NOMO-1 treated with dmso at 0.1 percent for 144 hours (cell line): Measurements from ENCODE around the gene DDX10.

Source experiments
- DNase-seq: peaks from one replicate; lab custom pipeline; 2025; ENCODE audit not compliant: unreplicated experiment; lab: John Stamatoyannopoulos, UW

The DDX10 gene

DNA sequence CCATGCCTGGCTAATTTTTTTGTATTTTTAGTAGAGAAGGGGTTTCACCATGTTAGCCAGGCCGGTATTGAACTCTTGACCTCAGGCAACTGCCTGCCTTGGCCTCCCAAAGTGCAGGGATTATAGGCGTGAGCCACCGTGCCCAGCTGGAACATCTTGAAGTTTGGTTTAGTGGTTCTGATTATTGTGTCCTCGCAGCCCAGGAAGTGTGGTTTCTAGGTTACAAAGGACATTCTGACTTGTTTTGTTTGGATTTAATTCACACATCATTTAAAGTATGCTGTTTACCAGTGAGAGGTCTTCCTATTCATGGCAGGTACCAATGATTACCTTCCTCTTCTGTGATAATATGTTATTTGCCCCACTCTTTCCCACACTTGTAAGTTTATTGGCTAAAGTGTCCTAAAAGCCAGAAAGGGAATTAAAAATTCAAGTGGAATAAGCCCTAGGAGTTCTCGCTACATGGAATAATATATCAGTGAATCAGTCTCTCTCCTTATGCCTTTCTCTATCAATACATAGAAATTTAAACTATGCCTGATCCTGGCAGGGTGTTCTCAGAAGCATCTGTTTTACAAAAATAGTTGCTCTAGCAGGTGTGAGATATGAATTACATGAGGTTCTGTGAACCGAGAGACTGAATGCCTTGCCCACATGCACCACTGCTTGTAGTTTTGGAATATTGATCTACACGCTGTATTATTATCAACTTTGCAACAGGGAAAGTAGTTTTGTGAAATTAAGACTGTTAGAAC is 263.1 kb downstream of the DDX10 start:
- DNase-seq = no peak

DNA sequence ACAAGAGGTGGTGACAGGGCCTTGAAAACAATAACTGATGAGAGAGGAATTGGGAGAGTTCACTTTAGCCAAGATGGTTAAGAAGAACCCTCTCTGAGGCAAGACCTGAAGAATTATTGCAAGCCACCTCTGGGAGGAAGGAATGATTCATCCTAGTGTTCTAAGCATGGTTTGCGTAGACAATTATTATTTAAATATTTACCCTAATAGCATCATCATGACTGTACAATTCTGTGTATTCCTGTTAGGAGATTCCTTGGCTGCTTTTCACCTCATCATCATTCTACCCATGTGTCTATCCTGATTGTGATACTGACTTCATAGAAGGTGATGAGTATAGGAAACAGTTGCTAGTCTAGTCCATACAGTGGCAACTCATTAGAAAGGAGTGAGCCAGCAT is 264.4 kb downstream of the DDX10 start:
- DNase-seq = no peak

DNA sequence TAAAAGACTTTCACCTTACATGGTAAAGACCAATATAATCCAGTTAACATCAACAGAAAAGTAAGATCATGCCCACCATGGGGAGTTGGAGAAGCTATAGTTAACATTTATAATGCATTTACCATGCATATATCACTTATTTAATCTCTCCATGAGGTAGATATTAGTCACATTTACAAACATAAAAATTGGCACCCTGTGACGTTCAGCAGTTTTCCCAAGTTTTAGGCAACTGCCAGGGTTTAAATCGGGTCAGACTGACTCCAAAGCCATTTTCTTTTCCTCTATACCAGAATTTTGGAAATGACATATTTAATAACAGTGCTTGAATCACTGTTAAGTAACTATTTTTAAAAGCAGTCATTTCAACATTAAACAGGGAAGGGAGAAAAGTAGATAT is 266.3 kb downstream of the DDX10 start:
- DNase-seq = no peak

DNA sequence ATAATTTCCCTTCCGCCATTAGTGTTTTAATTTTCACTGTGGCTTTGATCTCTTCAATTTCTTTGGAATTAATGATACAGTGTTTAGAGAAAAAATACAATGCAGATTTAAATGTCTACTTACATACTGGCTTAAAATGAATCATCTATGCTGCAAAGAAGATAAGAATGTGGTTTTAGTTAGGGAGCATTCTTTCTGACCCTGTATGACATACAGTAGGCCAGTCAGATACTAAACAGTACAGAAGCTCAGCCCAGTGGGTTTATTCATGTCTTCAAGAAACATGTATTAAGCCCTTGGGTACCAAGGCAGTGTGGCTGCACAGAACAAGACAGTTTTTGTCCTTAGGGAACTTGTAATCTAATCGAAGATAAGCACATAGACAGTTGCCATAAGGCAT is 268.8 kb downstream of the DDX10 start:
- DNase-seq = no peak

DNA sequence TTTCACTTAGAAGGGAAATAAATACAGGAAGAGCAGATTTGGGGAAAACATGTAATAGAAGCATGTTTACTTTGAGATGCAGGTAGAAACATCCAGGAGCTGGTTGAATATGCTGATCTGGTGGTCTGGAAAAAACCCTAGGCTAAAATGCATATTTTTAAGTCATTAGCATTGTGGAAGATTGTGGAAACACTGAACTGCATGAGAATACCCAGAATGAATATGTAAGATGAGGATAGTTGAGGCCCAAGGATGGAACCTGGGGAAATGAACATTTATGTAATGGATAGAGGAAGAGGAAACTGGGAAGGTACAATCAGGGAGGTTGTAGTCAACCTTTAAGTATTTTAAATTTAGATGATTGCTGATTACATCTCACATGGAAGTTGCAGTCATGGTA is 269.4 kb downstream of the DDX10 start:
- no peak for DNase-seq

DNA sequence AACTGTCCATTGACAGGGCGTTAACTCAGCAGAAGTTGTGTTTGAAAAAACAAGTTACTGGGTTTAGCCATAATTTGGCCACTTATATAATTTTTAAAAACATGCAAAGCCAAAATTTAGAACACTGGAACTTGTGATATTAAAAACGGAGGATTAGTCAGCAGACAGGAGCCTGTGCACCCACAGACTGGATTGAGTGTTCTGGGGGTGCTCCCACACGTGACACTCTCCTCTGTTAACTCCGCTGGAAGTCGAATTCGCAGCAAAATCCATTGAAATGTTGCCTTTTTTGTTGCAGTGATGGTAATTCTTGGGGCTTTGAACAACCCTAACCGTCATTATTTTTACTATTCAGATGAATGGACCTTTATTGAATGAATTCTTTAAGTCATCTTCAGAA is 269.8 kb downstream of the DDX10 start:
- DNase-seq = no peak

DNA sequence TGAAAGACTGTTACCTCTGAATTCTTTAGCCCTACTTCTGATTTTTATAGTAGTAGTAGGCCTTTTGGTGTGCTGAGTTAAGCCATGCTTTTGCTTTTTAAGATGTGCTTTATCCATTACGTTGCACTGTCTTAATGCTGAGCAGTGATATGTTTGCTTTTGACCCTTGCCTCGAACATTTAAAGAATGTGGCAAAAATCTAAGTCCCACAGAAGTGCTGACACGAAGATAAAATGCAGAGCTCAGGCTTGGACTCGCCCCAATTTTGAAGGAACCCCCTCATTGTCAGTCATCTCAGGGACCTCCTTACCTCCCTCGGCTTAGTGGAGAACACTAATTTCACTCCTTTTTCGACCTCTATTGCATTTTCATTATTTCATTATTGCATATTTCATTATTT is 272.9 kb downstream of the DDX10 start:
- no peak for DNase-seq

DNA sequence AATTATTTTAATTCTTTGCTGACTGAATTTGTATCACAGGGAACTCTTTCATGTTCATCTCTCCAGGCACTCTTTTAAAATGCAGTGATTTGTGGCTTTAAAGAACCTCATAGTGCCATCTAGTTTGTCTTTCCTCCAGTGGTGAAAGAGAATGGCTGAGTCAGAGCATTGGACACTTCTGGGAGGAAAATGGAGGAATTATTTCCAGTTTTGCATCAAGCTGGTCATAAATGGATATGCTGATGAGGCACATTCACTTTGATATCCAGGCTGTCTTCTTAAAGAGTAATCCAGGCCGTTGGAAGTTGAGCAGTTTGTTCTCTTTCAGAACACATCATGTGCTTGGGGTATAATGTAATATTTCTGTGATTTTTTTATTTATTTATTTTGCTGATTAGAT is 273.7 kb downstream of the DDX10 start:
- DNase-seq = no peak

DNA sequence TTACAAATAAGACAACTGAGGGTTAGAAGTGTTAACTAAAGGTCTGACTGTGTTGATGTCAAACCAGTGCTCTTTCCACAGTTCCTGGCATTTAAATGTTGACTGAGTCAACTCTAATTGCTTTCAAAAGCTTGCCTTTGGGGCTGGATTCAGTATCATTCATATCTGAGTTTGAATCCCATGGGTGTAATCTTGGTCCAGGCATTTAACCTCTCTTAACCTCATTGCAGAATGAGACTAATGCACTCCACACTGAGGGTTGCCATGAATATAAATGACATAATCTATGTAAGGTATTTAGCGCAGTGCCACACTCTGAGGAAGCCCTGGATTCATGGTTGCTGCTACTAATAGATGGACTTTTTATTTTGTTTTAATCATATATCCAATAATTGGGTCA is 274.3 kb downstream of the DDX10 start:
- no peak for DNase-seq

DNA sequence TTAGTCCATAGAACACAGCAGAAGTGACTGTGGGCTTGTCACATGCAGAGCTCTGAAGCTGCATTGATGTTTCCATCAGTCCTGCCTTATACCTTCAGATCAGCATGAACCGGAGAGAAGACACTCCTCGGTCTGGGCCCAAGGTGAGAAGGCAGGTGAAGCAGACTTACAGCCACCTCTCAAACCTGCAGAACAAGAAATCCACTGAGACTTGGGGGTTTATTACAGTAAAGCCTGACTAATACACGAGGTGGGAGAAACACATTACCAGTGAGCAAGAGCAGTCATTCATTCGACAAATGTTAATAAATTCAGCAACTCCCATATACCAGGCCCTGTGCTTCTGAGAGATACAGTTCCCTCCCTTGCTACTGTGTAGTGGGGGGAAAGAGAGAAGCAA is 279.0 kb downstream of the DDX10 start:
- no peak for DNase-seq

DNA sequence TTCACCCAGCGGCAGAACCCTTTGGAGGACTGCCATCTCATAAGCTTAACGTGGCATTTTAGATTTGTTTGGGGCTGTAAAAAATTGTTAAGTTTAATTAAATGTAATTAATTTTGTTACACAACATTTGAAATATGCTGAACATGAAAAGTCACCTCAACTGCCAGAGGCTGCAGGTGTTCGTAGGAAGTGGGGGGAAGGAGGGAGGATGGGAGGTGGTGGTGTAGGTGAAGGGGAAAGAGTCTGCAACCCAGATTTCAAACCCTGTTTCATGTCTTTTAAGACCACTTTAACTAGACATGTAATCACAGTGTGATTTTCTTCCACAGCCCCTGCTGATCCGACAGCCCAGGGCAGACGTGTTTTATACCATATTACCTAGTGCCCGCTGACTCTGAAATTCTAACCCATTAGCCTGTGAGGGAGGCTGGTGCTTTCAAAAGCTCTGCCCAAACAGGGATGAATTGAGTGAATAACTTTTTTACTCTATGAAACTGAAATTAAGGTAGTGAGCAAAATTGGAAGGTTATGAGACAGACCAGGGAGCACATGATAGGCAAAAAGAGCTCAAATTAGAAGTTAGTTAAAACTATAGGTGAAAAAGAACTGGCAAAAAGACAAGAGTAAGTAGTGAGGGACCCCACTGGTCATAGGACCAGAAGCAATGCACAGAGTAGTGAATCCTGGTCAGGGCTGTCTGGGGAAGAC is 279.8 kb downstream of the DDX10 start:
- DNase-seq = no peak

DNA sequence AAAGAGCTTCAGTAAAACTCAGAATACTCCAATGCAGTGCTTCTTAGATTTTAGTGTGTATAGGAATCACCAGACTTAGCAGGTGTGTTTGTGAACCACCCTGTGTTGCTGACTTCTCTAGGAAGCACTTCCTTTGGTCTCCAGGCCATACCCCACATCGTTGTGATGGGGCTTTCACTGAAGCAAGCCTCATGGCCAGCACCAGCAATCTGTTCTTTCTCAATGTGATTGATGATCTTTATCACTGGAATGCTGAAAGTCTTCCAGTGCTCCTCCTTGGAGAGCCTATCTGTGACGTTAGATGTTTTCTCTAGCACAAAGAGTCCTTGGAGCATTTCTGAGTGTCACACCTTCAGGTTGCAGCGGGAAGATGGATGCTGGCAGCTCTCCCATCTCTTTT is 280.5 kb downstream of the DDX10 start:
- DNase-seq = no peak

DNA sequence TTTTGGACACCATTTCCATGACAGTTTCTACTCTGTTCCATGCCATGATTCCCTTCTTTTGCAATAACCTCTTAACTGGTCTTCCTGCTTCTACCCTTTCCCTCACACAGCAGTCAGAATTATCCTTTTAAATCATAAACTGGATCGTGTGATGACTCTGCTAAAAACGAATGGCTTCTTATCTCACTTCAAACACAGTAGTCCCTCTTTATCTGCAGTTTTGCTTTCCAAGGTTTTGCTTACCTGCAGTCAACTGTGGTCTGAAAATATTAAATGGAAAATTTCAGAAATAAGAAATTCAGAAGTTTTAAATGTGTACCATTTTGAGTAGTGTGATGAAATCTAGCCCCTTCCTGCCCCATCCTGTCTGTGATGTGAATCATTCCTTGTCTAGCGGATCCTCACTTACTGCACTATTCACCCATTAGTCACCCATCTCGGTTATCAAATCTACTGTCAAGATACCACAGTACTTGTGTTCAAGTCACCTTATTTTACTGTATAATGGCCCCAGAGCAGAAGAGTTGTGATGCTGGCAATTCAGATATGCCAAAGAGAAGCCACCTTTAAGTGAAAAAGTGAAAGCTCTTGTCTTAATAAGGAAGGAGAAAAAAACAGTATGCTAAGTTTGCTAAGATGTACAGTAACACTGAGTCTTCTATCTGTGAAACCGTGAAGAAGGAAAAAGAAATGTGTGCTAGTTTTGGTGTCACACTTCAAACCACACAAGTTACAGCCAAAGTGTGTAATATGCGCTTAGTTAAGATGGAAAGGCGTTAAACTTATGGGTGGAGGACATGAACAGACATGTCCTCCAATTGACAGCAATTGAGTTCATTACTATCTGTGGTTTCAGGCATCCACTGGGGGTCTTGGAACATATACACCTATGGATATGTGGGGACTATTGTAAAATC is 283.0 kb downstream of the DDX10 start:
- no peak for DNase-seq

DNA sequence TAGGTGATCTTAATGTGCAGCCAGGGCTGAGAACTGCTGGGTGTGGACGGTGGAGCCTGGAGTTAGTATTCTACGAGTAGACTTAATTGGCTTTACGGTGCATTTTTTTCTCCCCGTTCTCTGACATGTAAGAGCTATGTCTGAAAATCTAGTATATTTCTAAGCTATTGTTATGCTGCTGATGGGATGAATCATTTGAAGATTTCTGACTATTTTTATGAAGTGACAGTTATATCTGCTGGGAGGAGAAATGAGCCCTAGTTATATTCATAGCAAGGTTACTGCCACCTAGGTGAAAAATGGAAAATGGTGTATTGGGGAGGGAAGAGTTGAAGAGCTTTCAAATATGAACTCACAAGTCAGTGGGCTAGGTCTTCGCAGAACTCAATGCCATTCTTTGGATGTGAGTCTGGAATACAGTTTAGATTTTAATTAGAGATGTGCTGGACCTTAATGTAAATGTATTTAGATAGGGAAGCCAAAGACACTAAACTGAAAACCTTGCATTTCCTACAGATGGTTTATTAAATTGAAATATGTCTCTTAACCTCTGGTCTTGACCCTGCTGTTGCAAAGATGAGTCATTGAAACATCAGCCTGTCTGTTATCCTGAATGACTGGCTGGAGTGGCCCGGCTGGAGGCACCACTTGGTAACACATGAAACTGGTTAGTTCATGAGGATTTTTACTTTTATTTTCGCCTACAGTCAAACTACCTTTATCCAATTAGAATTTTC is 293.7 kb downstream of the DDX10 start:
- no peak for DNase-seq

DNA sequence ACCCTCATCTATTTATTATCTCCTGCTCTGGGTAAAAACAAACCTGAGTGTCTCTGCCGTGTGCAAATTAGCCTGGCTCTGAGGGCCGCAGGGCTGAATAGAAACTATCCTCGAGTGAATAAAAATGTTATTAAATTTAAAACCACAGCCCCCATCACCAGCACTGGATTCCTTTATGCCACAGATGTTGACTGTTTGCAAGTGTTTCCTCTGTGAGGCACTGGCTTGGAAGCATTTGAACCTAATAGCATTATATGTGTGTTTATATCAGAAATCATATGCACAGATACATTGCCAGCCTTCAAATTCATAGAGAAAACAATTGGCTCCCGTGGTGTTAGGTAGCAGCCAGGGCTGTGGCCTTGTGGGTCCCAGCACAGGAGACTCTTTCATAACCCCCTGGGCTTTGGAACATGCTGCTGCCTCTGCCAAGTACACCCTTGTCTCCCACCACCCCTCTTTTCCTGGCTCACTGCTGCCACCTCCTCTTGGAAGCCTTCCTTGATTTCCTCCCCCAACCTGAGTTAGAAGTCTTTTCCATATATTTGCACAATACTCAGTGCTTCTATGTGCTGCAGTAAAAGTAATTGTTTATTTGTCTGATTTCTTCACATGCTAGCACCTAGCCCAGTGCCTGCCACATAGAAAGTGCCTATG is 294.4 kb downstream of the DDX10 start:
- DNase-seq = no peak

DNA sequence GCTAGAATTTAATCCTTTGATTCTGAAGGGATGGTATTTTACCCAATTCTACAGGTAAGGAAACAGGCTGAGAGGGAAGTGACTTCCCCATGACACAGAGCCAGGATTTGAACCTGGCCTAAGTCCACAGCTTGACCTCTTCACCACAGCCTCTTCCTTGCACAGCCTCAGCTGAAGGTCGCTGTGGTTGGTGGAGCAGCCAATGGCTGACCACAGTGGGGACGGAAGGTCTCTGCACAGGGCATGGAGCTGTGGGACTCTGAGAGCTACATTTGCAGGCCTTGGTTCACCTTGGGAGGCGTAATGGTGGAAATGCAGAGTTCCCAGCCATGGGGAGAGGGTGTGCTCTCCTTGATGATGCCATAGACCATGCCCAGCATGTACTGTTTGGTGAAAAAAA is 295.0 kb downstream of the DDX10 start:
- no peak for DNase-seq

DNA sequence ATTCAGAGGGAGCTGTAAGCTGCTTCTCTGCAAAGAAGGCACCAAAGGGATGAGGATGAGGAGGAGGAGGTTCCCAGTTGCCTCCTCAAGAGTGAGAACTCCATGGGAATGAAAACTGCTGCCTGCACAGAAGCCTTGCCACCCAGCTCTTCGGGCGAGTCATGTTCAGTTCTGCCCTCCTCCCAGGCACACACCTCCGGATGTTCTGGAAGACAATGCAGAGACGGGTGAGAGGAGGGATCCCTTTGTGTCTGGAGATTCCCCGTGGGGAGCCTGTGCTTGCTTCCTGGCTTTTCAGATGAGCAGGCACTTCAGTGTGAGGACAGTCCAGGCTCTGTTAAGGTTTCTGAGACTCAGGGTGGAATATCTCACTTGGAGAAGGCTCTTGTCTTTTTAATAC is 295.6 kb downstream of the DDX10 start:
- no peak for DNase-seq

DNA sequence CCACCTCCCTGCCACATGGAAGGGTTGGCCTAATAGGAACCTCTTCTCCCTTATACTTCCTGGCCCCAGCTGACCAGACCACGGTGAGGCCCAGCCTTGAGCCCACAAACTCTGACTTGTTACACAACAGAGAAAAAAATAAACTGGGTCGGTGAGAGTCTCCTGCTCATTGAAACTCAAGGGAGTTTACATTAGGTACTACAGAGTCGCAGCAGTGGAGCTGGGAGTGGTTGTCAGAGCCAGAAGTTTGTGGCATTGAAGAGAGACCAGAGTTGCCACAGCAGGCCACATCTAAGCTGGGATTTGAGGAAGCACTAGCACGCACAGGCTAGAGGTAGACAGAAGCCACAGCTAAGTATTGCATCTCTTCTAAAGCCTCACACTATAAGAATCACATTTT is 296.2 kb downstream of the DDX10 start:
- peak; percentile 47 for DNase-seq

DNA sequence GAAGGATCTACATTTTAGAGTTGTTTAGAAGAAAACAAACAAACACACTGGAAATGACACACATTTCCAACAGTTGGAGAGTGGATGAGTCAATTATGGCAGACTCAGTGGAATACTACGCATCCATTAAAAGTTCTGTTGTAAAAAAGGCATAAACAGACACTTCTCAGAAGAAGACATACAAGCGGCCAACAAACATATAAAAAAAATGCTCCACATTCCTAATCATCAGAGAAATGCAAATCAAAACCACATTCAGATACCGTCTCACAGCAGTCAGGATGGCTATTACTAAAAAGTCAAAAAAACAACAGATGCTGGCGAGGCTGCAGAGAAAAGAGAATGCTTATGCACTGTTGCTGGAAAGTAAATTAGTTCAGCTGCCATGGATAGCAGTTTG is 298.2 kb downstream of the DDX10 start:
- DNase-seq = no peak

DNA sequence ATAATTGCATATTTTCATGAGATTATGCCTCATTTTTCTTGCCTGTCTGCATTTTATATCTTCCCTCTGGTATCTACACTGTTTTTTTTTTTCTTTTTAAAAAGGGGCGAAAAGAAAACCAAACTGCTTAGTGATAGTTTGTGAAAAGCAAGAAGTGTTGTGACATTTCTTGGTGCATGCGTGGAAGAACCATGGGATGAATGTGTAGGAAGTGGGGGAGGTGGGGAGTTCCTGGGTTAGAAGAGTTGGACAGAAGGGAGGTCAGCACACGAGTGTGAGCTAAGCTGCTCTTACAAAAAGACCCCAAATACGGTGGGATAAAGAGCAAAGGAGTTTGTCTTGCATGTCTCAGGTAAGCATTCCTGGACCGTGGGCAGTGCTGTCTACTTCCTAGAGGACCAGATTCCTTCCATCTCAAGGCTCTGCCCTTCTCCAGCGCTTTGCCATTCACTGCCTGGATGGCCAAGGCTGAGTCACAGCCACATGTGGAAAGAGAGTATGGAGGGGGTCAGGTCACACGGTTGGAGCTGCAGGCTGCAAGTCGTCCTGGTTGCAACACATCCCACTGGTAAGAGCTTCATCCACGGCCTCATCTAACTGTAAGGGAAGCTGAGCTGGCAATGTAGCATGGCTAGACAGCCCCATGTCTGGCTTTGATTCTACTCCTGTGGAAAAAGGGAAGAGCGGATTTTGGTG is 300.6 kb downstream of the DDX10 start:
- DNase-seq = no peak
